GF-D8 (cell line): Measurements from ENCODE around the gene SYTL2.
A peak's percentile ranks its signal among the peaks of the same experiment; 100 is the strongest.

Source experiments
- DNase-seq: peaks from one replicate; lab custom pipeline; 2025; lab: John Stamatoyannopoulos, UW

The SYTL2 gene

GRCh38 chr11:85647604-85648299 is 163.2 kb downstream of the SYTL2 start, which contains the start of gene TMEM126A:
TSS of gene TMEM126A (plus strand) at chr11:85647967. CDS start at chr11:85650256, 2,289 bp downstream.
- DNase-seq, result peak; percentile 75

- no peak for DNase-seq
These were observed 163.9 kb downstream of the SYTL2 start for GRCh38 chr11:85647078-85647477.
